Mesothelial cell of epicardium (in vitro differentiated cells): Measurements from ENCODE around the gene CRYBG1. TPM values are rescaled to one million over a fixed set of nuclear protein-coding genes. Genes with fewer than 3 reads are reported as not detected.

ENCODE experiments used
- DNase-seq, 2 experiments: peaks; one replicate each; pipeline ENCODE4 v3.0.0; 2021; ENCODE audit warnings: low spot score in 2 of 2; ENCODE audit not compliant: unreplicated experiment in 2 of 2
- H3K27ac Mint-ChIP-seq: 2 replicates; pipeline ENCODE4 v1.8.0; 2021; ENCODE audit warnings: mixed read lengths
- H3K27me3 Mint-ChIP-seq: 2 replicates; pipeline ENCODE4 v1.8.0; 2021; ENCODE audit warnings: low read depth, mixed read lengths
- H3K36me3 Mint-ChIP-seq: 2 replicates; pipeline ENCODE4 v1.8.0; 2021; ENCODE audit warnings: mixed read lengths
- H3K4me1 Mint-ChIP-seq: 2 replicates; pipeline ENCODE4 v1.8.0; 2021; ENCODE audit warnings: mixed read lengths
- H3K4me3 Mint-ChIP-seq: 2 replicates; pipeline ENCODE4 v1.8.0; 2021; ENCODE audit warnings: mild to moderate bottlenecking, moderate library complexity, mixed read lengths
- H3K9me3 Mint-ChIP-seq: 2 replicates; pipeline ENCODE4 v1.8.0; 2021; ENCODE audit warnings: mixed read lengths
- total RNA-seq: library from RNA; stranded (reverse); gene quantifications from 3 replicates; pipeline ENCODE4 v1.2.1, GENCODE V29; 2021
- TF ChIP-seq, protein P1 (sequence below): fragments of 200-600 bp; sonication (generic); IDR thresholded peaks from one replicate; pipeline ENCODE4 v1.5.0; 2021; ENCODE audit warnings: antibody characterized with exemption; ENCODE audit not compliant: unreplicated experiment

The CRYBG1 gene
- total RNA-seq, 1 donor from 2014 or later = 0.74 TPM

DNA sequence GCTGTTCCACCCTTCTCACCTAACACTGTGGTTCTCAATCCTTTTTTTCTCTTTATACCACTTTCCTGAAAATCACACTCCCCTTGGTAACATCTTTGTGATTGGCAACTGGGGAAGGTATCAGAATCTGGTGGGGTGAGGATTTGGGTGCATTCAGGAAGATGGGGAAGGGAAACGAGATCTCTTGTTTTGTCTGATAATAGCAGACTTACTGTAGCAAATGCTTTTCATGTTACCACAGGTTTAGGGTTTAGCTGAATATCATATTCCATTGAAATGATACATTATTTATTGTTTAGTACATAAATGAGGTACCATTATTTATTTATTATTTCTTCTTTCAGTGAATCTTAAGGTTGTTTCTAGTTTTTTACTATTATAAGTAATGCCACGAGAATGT lies 168.0 kb downstream of the CRYBG1 start:
- Mint-ChIP-seq H3K36me3 (no peaks in the 10 kb centered on the region), H3K4me3 (no peak overlapping the region), H3K27me3 (peaks cover 3% of the 10 kb centered on the region)

DNA sequence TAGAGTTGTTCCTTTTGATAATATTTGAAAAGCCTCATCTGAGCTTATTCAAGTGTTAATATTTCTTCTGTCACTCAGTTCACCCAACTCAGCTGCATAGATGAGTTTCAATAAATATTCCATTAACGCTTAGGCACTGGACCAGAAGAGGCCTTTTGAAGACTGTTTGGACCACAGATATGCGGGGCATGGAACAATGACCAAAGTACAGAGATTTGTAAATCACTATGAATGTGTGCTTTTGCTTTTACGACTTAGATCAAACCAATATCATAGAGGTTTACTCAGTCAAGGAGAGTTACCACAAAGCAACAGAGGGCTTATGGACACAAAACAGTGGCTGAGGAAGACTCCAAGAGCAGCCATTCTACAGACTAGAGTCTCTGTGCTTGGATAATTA lies 168.9 kb downstream of the CRYBG1 start:
- H3K36me3 Mint-ChIP-seq = no peaks in the 10 kb centered on the region
- H3K4me1 Mint-ChIP-seq = peaks cover 10% of the 10 kb centered on the region
- TF ChIP-seq, protein P1, sequence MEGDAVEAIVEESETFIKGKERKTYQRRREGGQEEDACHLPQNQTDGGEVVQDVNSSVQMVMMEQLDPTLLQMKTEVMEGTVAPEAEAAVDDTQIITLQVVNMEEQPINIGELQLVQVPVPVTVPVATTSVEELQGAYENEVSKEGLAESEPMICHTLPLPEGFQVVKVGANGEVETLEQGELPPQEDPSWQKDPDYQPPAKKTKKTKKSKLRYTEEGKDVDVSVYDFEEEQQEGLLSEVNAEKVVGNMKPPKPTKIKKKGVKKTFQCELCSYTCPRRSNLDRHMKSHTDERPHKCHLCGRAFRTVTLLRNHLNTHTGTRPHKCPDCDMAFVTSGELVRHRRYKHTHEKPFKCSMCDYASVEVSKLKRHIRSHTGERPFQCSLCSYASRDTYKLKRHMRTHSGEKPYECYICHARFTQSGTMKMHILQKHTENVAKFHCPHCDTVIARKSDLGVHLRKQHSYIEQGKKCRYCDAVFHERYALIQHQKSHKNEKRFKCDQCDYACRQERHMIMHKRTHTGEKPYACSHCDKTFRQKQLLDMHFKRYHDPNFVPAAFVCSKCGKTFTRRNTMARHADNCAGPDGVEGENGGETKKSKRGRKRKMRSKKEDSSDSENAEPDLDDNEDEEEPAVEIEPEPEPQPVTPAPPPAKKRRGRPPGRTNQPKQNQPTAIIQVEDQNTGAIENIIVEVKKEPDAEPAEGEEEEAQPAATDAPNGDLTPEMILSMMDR = no peak
- no peak for DNase-seq
- no peaks in the 10 kb centered on the region for H3K9me3 Mint-ChIP-seq
- H3K27ac Mint-ChIP-seq = no peak overlapping the region
- H3K4me3 Mint-ChIP-seq = no peak overlapping the region
- H3K27me3 Mint-ChIP-seq = peaks cover 5% of the 10 kb centered on the region

More for the DNA sequence above, 168.0 kb downstream of the CRYBG1 start:
- TF ChIP-seq, protein P1 = no peak
- no peak for DNase-seq
- Mint-ChIP-seq H3K4me1 (peaks cover 10% of the 10 kb centered on the region), H3K9me3 (no peaks in the 10 kb centered on the region), H3K27ac (no peak overlapping the region)

DNA sequence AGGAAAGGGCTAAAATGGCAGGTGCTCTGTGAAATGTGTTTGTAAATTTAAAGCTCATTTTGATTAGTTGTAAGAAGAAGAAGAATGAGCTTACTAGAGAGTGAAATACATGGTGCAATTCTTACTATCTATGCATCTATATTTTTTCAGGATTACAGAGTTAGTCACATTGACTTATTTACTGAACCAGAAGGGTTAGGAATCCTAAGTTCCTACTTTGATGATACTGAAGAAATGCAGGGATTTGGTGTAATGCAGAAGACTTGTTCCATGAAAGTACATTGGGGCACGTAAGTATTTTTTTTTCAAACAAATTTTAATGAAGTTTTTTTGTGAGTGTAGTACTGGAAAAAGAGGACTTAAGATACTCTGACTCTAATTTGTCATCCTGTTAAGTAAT lies 169.5 kb downstream of the CRYBG1 start:
- no peak overlapping the region for H3K27ac Mint-ChIP-seq
- peaks cover 6% of the 10 kb centered on the region for H3K4me1 Mint-ChIP-seq
- H3K9me3 Mint-ChIP-seq = no peaks in the 10 kb centered on the region
- no peak overlapping the region for H3K4me3 Mint-ChIP-seq
- H3K36me3 Mint-ChIP-seq = no peaks in the 10 kb centered on the region
- peaks cover 5% of the 10 kb centered on the region for H3K27me3 Mint-ChIP-seq
- TF ChIP-seq, protein P1 = no peak
- no peak for DNase-seq

DNA sequence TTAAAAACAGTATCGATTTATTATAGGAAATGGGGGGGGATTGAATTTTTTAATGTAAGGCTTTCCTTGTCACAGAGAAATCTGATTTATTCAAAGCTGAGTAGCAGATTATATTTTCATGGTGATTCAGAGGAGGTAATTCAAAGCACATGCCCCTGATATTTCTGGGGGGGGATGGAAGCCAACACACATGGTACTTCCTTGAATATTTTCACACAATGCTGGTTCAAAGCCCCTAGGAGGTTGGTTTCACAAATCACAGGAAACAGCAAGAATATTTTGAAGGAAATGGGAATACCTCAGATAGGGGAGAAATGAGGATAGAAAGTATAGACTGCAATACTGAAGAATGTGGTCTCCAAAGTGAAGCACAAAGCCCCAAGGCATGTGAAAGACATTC lies 170.0 kb downstream of the CRYBG1 start:
- TF ChIP-seq, protein P1 = no peak
- peaks cover 1% of the 10 kb centered on the region for H3K4me1 Mint-ChIP-seq
- H3K36me3 Mint-ChIP-seq = no peaks in the 10 kb centered on the region
- no peak for DNase-seq
- peaks cover 5% of the 10 kb centered on the region for H3K27me3 Mint-ChIP-seq
- no peak overlapping the region for H3K27ac Mint-ChIP-seq
- H3K4me3 Mint-ChIP-seq = no peak overlapping the region
- no peaks in the 10 kb centered on the region for H3K9me3 Mint-ChIP-seq

DNA sequence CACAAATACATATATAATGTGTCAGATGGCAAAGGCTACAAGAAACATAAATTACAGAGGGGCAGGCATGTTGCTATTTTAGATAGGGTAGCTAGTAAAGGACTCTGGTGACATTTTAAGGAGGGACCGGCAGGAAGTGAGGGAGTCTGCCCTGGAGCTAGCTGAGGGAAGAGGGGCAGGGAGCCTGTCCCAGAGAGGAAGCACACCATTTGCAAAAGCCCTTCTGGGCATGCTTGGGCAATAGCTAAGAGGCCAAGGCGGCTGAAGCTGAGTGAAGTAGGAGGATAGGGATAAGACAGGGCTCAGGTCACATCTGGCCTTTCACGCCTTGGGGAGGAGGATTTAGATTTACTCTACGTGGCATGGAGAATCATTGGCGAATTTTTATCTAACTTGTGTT lies 172.5 kb downstream of the CRYBG1 start:
- TF ChIP-seq, protein P1 = no peak
- peaks cover 7% of the 10 kb centered on the region for H3K27me3 Mint-ChIP-seq
- no peak overlapping the region for H3K4me3 Mint-ChIP-seq
- no peaks in the 10 kb centered on the region for H3K9me3 Mint-ChIP-seq
- H3K4me1 Mint-ChIP-seq = peaks cover 6% of the 10 kb centered on the region
- H3K27ac Mint-ChIP-seq = no peak overlapping the region
- DNase-seq = no peak
- H3K36me3 Mint-ChIP-seq = no peaks in the 10 kb centered on the region

DNA sequence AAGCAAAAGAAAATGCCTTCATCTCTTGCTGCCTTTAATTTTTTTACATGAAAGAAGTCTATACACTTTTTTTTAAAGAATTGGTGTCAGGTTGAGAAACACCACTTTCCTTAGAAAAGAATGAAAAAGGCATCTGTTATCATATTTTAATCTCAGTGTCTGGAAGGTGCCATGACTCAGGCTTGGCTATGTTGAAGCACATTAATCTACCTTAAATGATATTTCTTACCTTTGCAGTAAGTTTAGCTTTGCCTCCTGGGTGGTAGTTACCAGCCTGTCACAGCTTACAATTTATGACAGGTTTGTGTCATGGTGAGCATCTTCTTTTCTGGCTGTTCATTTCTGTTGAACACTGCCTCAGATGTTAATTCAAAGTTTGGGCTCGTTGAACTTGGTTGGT lies 173.5 kb downstream of the CRYBG1 start:
- Mint-ChIP-seq H3K27ac (no peak overlapping the region), H3K27me3 (peaks cover 7% of the 10 kb centered on the region), H3K4me3 (no peak overlapping the region), H3K36me3 (no peaks in the 10 kb centered on the region), H3K9me3 (no peaks in the 10 kb centered on the region), H3K4me1 (peaks cover 6% of the 10 kb centered on the region)
- DNase-seq = no peak
- TF ChIP-seq, protein P1 = no peak
